Stimulated activated CD8-positive, alpha-beta memory T cell treated with anti-CD3 and anti-CD28 coated beads, Interleukin-4, amount 100 ng/mL, for 48 hours (primary cell): ENCODE measurements around the gene MAMDC2.

ENCODE experiments used
- DNase-seq: peaks from one replicate; pipeline ENCODE4 v3.0.0-alpha.2; 2020

The MAMDC2 gene, protein sequence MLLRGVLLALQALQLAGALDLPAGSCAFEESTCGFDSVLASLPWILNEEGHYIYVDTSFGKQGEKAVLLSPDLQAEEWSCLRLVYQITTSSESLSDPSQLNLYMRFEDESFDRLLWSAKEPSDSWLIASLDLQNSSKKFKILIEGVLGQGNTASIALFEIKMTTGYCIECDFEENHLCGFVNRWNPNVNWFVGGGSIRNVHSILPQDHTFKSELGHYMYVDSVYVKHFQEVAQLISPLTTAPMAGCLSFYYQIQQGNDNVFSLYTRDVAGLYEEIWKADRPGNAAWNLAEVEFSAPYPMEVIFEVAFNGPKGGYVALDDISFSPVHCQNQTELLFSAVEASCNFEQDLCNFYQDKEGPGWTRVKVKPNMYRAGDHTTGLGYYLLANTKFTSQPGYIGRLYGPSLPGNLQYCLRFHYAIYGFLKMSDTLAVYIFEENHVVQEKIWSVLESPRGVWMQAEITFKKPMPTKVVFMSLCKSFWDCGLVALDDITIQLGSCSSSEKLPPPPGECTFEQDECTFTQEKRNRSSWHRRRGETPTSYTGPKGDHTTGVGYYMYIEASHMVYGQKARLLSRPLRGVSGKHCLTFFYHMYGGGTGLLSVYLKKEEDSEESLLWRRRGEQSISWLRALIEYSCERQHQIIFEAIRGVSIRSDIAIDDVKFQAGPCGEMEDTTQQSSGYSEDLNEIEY

DNA sequence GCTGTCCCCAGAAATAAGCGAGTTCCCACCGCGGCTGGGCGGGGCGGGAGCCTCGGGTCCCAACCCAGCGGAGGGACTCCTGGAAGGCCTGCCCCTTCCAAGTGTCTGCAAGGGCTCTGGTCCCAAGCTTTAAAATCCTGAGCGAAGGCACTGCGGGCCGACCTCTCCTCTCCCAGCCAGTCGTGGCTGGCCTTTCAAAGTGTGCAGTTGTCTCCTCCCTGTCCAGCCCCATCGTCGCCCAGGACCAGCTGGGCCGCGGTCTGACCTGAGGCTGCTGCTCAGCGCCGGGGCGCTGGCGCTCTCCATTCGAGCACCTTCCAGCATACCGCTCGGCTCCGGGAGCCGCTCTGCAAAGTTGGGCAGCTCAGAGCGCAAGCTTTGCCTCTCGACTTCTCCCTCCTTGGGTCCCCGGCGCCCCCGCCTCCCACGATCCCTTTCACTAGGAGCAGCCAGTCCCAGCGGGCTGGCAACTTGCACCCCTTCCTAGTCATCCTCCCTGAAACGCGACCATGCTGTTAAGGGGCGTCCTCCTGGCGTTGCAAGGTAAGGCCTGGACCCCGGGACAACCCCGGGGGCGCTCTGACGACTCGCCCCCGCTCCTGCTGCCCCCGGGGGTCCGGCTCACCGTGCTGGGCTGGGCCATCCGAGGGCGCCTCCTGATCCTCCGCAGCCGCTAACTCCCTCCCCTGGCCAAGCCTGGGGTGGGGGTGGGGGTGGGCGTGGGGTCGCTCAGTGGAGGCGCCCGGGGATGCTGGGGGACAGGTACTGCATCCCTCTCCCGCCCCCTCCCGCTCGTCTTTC is at the start of gene MAMDC2:
Gene MAMDC2 (plus strand): TSS at position 160 of the 801 bp plus-strand sequence. CDS start 350 bp downstream, at position 510.
- no peak for DNase-seq

DNA sequence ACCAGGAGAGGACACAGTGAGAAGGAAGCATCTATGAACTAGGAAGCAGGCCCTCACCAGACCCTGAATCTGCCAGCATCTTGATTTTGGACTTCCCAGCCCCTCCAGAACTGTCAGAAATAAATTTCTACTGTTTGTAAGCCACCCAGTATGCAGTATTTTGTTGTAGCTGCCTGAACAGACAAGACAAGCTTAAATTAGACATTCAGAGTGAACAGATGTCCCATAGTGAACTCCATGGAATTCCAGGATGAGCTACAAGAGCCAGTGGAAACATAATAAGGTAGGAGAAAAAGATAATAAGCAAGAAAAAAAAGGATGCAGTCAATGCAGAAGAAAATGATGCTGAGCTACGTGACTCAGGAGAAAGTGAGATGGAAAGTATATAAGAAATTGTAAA is 47.8 kb upstream of the MAMDC2 start:
- no peak for DNase-seq

DNA sequence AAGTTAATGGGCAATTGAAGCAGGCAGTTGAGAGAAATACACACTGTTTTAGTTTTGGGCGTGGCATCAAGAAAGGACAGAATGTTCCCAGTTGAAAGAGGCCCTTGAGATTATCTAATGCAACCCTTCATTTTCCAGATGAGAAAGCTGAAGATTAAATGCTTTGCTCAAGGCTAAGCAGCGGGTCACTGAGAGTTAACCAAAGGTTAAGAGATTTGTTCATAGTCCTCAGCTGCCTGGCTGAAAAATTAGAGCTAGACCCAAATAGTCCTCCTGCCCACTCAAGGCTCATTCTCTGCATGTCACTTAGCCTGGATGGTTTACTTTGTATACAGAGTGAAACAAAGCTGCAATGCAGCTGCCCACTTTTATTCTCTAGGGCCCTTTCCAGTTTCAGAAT is 46.7 kb upstream of the MAMDC2 start:
- DNase-seq: no peak

DNA sequence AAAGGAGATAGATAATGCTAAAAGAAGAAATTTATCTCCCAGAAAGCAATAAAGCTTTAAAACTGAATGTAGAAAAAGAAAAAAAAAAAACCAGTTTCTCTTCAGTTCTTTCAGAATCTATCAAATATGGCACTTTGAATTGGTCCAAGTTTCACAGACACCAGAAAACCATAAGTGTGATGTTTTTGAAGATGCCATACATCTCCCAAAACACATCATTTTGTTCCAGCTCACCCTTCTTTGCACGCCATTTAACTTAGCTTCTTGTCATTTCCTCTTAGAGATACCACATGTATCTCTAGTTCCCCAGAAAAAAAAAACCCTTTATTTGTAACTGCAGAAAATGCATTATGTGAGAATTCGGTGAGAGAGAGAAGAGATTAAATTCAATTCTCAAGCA is 46.1 kb upstream of the MAMDC2 start:
- DNase-seq: no peak

DNA sequence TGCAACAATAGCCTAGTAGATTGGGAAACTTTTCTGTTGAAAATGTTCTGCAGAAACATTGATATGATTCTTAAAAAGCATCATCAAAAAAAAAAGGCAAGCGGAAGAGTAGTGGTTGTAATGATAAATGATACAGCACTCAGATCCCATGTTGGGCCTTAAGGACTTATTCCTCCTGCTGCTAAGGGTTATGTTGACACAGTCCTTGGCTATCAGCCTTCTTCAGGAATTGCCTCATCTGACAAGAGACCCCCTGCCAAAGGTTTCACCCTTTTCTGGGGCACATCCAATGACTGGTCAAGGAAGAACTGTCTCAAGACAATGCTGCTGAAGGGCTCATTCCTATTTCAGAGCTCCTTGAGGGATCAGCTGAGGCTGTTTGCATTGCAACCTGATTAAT is 44.3 kb upstream of the MAMDC2 start:
- no peak for DNase-seq

DNA sequence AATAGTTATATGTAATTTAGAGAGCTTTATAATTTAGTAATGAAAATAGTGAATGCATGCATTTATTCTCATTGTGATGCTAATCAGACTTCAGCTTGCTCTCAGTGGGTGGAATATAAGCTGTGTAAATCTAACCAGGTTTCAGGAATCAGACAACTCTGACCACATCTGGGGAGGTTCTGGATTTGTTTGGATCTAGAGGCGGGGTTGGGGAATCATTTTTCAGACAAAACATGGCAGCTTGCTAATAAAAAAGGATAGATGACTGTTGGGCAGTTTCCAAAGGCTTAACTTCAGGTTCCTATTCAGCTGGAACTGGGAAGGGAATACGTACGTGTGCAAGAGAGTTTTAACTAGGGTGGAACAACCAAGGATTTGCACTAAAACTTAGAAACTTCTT is 43.2 kb upstream of the MAMDC2 start:
- no peak for DNase-seq

DNA sequence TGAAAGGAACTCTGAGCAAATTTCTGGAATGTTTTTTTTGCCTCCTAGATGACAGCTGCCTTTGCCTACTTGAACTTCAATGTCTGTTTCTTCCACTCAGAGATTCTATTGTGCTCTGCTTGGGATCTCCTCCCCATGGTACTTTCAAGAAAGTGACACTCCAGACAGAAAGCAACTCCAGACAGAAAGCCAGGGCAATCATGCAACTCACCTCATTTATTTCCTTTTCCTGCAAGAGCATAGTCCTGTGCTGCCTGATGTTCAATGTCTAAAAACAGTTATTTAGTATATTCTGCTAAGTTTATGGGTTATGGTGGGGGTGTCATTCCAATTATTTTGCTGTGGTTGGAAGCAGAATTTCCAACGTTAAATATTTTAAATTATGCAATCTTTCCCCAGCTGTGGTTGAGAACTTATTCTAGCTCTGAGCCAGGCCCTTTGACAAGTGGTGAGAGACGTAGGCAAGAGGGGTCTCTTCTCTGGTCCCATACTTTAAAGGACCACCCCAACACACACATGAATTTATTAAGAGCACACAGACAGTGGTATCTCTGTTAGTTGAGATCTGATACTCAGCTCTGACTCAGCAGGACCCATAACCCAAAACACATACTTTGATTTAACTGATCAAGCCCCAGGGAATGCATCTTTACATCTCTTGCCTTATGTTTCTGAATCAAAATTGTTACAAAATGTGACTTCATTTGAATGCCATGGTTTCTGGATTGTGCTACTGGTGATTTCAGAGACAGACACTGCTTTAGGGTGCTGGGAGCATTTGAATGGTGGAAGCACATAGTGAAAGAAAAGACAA is 39.5 kb upstream of the MAMDC2 start:
- no peak for DNase-seq

DNA sequence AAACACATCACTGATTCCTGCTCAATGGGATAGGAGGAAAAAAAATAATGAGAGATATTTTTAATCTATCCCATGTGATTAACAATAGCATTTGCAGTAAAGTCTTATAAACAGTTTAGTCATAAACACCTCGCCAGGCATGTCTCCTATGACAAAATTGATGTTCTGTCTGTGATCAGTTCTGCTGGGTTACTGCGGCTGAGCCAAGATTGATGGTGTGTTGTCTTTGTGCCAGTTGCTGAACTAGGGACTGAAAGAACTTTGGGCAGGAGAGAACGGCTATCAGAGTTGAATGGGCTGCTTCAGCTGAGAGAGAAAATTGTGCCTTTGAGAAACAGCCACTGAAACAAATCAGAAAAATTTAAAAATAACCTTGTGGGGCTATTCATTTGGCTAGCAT is 37.3 kb upstream of the MAMDC2 start:
- DNase-seq: no peak

DNA sequence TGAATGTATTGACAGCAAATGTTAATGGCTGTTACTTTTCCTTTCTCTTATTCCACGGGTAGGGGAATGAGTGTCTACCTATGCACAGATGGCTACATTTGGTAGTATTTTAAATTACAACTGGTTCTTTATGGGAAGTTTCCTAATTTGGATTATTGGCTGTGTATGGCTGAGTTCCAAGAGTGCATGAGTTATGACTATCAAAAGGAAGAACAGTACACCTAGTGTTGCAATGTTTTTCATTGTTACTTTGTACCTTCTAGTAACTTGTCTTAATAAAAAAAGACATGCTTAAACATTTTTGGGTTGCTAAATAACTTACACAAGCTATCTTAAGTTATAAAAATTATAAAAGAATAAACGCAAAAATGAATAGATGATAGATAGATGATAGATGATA is 35.8 kb upstream of the MAMDC2 start:
- no peak for DNase-seq

DNA sequence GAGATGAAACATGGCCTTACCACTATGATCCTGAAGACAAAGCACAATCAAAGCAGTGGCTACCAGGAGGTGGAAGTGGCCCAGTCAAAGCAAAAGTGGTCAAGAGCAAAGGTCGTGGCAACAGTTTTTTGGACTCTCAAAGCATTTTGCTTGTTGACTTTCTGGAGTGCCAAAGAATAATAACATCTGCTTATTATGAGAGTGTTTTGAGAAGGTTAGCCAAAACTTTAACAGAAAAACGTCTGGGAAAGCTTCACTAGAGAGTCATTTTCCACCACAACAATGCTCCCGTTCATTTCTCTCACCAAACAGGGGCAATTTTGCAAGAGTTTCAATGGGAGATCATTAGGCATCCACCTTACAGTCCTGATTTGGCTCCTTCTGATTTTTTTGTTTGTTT is 33.6 kb upstream of the MAMDC2 start:
- no peak for DNase-seq

DNA sequence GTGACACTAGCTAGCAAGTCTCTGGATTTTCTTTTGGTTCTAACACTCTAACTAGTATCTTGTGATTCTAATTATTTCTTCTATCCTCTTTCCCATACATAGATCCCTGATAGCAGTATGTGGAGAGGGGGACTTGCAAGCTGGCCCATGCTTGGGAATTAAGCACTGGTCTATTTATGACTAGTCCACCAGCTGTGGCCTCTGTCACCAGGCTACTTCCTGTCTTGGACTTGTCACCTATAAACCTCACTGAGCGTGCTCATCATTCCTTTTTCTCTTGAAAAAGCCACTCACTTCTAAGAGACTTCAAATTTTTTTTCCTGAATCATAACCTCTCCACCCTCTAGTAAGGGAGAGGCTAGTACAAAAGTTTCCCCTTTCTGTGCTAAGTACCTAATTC is 32.3 kb upstream of the MAMDC2 start:
- DNase-seq: no peak

DNA sequence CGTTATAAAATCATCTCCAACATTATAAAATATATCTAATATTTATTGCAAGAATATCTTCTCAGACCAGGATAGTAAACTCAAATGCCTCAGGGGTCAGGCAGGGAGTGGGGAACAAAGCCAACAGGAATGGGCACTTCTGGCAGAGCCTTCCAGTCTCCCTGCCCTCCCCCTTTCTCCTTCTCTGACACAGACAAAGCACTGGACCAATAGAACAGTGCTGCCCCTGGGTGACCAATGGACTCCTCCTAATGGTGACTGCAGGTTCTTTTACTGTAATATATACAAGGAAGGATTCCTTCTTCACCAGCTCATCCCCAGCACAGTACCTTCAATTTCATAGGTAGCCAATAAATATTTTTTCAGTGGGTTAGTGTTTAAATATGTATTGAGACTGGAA is 31.1 kb upstream of the MAMDC2 start:
- no peak for DNase-seq

DNA sequence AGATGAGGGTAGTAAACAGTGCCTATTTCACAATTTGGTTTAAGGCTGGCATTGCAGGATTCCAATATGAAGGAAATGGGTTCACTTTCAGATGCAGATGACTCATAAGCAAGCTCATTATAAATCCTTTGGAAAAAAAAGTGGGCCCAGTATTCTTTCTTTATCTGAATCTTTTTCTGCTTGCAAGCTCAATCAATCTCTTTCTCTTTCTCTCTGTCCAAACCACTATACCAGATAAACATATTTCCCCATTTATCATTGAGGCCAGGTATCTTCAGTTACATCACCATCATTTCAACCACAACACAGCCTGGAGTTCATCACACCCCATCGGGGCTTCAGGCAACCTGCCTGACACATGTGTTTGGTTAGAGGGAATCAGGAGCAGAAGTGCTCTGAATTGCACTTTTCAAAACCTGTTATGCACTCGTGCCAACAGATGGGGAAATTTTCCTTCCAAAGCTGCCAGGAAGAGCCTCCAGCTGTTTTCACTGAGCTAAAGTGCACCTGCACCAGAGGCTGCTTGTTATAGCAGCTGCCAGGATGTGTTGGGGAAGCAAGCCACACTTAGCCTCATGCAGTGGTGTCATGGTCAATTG is 30.0 kb upstream of the MAMDC2 start:
- no peak for DNase-seq

DNA sequence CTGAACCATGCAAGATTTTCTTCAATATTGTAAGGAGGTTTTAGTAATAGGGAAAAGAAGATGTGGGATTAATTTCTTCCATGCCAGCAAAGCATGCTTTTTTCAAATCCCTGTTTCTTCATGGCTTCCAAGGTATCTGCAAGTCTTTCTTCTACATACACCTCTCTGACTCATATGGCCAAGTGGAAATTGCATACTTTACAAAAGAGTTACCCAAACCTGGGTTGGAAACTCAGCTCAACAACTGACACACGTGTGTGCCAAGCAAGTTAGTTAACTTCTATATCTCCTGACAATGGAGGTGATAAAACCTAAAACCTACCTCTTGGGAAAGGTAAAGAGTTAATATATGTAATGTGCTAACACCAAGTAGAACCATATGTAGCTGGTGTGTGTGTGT is 28.5 kb upstream of the MAMDC2 start:
- DNase-seq: no peak

DNA sequence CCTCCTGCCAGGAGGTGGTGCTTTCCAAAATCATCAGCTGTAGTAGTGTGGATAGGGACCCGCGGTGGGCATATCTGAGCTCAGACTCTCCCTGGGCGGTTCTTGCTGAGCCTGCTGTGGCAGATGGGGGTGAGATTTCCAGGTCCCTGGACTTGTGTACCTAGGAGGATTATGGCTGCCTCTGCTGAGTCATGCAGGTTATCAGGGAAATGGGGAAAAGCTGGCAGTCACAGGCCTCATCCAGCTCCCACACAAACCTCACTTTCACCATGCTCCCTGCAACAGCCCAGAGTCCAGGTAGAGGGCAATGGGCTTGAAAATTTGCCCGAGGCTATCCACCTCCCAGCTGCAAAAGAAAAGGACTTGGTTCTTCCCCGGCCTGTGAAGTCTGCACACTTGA is 23.4 kb upstream of the MAMDC2 start:
- no peak for DNase-seq

DNA sequence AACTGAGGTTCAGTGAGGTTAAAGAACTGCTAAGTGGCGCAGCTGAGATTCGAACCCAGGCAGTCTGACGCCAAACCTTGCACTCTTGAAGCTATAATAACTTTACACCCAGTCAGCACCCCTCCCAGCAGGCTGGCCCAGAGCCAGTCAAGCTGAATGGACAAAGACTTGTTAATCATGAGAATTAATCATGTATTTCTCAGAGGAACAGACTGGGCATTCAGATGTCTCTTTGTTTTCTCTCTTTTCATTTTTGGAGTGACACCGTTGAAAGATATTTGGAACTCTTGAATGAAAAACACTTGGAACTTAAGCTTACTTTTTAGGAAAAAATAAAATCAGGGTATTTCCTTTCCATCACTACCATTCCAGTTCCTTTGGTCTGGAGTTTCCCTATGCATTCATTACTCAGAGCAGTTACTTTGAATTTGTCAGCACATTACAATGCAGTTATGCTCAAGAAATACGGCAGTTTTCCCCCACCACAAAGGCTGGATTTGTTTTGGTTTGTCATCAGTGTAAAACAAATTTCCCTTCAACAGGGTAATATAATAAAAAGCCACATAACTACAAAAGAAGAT is 22.6 kb upstream of the MAMDC2 start:
- no peak for DNase-seq

DNA sequence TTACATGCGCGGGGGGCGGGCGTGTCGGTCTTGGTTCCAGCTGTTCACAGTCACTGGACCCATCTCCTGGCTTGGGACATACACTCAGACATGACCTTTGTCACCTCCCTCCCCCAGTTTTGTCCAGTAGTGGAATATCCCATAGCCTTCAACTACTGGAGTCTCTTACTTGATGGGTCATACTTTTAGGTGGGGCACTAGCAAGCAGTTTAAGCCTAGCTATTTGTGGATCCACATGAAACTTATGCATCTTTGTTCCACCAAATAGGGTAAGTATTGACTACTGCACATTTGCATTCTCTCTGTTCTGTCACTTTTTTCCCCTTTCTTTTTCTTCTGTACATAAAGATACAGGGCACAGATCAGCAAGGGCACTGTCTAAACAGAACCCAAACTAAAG is 15.4 kb upstream of the MAMDC2 start:
- DNase-seq: no peak

DNA sequence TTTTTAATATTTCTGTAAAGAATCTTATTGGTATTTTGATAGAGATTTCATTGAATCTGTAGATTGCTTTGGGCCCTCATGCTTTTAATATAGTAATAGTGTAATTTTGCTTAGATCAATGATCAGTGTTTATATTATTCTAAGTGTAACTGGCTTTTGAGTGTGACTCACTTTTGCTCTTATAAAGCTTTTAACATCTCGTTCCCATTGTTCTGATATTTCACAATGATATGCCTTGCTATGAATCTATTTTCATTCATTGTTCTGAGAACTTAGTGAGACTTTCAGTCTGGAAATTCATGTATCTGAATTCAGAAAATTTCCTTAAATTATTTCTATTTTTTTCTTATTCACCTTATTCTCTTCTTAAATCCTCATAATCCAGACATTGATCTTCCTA is 13.5 kb upstream of the MAMDC2 start:
- DNase-seq: no peak

DNA sequence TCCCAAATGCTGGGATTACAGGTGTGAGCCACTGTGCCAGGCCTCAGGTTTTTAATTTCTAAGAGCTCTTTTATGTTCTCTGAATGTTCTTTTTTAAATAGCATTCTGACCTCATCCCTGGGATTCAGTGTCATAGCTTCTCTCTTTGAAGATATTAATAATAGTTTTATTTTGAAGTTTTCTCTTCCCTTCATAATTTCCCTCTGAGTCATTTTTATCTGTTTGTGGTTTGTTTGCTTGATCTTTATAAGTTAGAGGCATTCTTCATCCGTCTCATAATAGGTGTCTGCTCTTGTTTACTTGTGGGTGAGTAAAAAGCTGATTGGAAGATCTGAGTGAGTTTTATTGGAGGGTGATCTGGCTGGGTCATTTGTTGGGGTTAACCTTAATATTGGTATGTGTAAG is 12.5 kb upstream of the MAMDC2 start:
- no peak for DNase-seq

DNA sequence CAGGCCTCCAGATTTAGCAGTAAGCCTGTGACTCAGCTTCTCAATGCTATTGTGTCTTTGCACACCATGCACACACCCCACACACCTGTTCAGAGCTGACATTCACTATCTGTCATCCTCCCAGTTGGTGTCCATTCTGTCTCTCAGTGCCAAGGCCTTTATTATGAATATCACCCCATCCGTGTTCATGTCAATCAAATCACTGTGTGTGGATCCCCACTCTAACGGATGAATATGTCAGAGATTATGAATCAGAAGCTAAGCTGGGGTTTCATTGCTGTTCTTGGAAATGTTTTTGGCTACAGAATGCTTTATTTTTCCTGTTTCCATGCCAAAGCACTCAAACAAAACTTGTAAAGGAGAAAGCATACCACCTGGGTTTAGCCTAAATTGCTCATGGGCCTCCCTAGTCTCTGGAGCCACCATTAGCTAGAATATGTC is 9.4 kb upstream of the MAMDC2 start:
- no peak for DNase-seq

DNA sequence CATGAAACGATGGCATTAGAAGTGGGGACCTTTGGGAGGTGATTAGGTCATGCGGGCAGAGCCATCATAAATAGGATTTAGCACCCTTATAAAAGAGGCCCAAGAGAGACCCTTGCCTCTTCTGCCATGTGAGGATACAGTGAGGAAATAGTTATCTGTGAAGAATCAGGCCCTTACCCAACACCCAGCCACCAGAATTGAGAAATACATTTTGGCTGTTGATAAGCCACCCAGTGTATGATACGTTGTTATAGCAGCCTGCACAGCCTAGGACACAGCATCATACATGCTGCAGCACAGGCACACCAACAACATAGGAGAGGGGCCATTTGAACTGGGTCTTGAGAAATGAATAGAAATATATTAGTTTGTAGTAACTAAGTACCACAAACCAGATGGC is 8.0 kb upstream of the MAMDC2 start:
- DNase-seq: no peak

DNA sequence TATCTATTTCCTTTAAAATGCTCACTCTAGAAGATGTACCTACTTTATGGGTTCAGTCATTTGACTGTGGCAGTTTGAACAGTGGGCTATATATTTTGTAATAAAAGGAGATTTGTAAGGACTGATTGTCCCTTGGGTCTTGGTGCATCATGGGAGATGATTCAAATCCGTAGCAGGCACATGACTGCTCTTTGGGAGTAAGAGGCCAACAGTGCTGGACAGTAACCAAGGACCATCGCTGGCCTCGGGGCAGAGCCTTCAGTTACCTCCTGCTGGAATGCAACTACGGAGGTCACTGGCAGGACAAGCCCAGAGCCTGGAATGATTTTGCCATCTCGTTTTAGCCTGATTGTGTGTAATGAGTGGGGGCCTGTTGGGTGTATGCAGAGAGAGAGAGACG is 7.0 kb upstream of the MAMDC2 start:
- no peak for DNase-seq
